GM21529 (cell line): Measurements from ENCODE around the gene CCM2.

Experiments
- ATAC-seq: cut with Tn5 transposase; IDR thresholded peaks from one replicate; pipeline ENCODE4 v1.9.1; 2021; ENCODE audit not compliant: unreplicated experiment

The CCM2 gene

GRCh38 chr7:45061806-45062425 is 61.9 kb downstream of the CCM2 start:
- ATAC-seq: no peak

GRCh38 chr7:45064047-45064725 is 64.2 kb downstream of the CCM2 start:
- ATAC-seq: no peak

- ATAC-seq: no peak
Observed at GRCh38 chr7:45065031-45065995, 65.3 kb downstream of the CCM2 start.

- ATAC-seq: no peak
Observed at GRCh38 chr7:45066409-45066808, 66.4 kb downstream of the CCM2 start.

DNA sequence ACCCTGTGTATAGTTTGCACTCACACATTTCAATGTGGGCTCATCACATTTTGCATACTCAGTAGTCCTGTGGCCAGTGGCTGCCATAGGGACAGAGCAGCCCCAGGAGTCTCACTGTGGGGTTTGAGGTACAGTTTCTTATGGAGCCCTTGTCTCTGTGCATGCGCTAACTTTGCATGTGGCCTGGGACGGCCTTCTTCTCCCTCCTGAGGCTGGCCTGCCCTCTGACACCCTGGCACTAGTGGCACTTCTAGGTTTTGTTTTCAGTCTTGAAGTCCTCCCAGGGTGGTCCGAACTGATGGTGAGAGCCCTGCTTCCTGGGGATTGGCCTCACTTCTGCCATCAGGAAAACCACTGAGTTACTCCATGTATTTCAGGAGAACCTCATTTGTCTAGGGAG is 67.6 kb downstream of the CCM2 start:
- no peak for ATAC-seq

DNA sequence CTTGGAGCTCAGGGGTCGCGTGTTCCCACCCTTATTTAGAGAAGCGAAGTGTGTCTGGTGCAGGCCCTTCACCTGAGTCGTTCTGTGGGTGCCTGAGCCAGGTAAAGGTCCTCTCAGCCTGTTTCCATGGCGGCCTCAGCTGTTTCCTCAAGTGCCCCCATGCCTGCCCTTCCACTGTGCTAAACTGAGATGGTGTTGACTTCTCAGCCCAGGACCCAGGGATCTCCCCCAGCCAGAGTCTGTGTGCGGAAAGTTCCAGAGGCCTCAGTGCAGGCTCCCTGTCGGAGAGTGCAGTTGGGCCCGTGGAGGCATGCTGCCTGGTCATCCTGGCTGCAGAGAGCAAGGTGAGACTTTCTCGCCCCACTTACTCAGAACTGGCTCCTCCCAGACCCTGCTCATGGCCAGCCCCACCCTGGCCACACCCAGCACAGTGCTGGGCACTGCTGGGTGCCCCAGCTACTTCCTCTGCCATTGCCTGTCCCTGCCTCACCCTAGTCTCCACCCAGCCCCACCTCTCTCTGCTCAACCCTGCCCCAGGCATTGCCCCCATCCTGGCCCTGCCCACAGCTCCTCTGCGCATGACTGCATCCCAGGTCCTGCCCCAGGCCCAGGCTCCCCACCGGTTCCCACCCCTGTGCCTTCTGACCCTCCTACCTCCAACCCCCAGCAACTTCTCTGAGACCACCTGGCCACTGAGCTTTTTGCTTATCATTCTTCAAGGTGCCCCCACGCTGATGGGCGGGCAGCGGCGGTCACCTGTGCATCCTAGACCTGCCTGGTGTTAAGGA is 68.4 kb downstream of the CCM2 start:
- ATAC-seq: no peak

GRCh38 chr7:45069444-45070253 is 69.6 kb downstream of the CCM2 start:
- ATAC-seq: no peak

DNA sequence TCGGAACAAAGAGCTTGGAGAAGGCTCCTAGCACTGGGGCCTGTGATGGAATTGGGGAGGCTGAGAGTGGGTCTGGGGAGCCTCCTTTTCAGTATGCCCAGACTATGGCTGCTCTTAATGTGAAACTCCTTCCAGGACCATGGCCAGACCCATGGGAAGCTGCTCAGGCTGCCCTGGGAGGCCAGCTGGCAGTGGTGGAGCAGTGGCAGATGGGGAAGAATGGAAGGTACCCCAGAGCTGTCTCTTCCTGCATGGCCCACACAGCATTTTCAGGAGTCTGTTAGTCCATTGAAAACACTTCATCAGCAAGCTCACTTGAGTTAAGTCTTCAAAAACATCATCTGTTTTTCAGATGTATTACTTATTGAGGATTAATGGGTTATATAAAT is 70.2 kb downstream of the CCM2 start:
- ATAC-seq: no peak

DNA sequence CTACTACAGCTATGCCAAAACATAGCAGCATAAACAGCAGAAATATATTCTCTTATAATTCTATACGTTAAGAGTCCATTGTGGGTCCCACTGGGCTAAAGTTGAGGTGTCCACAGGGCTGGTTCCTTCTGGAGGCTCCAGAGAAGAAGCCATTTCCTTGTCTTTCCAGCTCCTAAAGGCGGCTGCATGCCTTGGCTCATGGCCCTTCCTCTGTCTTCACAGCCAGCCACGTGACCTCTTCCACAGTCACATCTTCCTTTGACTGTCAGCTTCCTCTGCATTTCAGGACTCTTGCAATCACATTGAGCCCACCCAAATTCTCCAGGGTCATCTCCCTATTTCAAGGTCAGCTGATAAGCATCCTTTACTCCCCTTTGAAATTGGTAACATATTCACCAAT is 71.5 kb downstream of the CCM2 start:
- ATAC-seq: no peak

DNA sequence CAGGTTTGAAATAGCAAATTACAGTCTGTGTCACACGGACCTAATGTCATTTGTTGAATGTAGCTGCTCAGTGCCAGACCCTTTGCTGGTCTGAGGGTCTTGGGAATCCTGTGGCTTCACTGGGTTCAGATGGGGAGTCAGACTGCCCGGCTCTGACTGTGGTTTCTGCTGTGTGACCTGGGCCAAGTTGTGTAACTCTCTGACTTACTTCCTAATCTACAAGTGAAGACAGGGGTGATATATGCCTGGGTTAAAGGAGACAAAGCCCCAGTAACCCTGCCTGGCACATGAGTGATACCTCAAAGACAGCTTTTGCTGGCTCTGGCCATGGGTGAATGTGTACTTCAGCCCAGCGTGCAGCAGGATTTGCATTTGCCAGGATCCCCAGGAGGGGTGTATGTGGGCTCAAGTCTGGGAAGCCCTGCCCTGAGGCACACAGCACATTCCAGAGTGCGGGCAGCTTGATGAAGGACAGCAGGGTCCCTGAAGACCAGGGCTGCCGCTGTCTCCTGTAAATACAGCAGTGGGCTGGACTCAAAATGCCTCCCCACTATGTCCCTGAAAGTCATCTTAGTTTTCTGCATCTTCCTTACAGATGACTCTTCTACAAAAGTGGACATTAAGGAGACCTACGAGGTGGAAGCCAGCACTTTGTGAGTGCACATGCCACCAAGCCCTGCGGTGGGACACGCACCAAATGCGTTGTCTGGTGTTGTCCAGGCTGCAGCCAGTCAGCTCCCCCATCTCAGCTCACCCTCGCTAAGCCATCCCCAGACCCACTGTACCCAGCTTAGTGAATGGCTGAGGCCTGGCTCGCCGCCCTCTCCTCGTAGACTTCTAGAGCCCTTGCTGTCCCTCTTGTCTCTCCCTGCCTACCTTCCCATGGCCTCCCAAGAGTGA is 72.4 kb downstream of the CCM2 start:
- no peak for ATAC-seq

DNA sequence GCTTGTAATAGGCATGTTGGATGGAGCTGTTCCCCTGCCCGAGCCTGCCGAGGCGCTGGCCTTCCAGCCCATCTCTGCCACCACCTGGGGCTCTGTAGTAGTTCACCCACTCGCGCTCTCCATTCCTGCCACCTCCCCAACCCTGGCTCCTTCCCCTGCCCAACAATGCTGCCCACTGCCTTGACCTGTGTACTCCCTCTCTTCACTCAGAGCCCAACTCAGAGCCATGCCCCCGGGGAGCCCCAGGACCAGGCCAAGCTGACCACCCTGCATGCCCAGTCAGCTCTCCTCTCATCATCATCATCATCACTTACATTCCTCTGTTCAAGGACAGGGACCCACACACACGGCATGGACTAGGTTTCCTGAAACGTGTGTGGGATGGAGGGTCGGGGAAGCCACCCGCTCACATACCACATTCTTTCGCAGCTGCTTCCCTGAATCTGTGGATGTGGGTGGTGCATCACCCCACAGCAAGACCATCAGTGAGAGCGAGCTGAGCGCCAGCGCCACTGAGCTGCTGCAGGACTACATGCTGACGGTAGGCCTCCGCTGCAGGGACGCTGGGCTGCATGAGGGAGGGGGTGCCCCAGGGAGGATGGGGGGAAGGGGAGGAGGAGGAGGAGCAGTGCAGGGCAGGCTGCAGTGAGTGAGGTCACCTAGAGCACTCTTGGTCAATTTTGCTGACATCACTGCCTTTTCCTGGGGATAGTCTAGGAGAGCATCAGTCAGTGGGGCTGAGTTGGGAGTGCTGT is 73.2 kb downstream of the CCM2 start:
- no peak for ATAC-seq

GRCh38 chr7:45073786-45074527 is 74.0 kb downstream of the CCM2 start:
- no peak for ATAC-seq

DNA sequence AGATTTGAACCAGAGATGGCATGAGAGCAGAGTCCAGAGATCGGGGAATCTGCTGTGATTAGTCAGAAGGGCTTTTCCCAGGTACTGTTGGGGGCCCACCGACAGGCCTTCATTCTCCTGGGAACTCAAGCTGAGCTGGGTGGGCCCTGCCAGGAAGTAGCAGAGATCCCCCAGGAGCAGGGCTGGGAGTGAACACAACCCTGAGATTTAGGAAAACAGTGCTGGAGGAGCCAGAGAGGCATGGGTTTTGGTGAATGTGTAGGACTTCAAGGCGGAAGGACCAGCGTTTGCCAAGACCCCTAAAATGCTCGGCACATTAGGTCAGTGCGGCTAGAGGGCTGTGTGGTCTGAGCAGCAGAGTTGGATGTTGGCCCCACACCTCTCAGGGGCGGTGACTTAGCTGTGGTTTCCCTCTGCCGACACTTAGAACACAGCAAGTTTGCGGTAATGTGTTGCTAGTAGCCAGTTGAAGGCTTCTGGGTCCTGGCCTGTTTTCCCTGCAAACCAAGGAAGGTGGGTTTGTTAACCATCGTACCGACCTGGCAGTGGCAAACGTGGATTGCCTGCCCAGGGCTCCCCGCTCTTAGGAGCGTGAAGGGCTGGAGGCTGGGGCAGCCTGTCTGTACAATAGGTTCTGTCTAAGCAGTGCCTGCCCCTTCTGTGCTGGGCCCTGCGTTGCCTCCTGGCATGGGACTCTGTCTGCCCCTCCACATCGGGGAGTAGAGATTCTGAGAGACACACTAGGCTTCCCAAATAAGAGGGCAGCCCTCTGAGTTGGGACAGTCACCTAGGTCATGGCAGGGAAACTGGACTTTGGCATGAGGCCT is 74.7 kb downstream of the CCM2 start:
- no peak for ATAC-seq

GRCh38 chr7:45075355-45075644 is 75.3 kb downstream of the CCM2 start:
- no peak for ATAC-seq

- ATAC-seq: no peak
Observed at GRCh38 chr7:45075871-45076796, 76.1 kb downstream of the CCM2 start.

GRCh38 chr7:45076946-45077345 is 76.9 kb downstream of the CCM2 start:
- no peak for ATAC-seq
